Adipocyte (in vitro differentiated cells): ENCODE results near the gene MSH3.

Experiments used
- DNase-seq: peaks from one replicate; pipeline ENCODE4 v3.0.0-alpha.2; 2015; ENCODE audit warnings: low read depth
- H3K27me3 ChIP-seq: replicated peaks from 2 replicates; pipeline ENCODE4 v1.7.0; 2013; ENCODE audit warnings: mild to moderate bottlenecking, low read length, moderate library complexity; ENCODE audit not compliant: control insufficient read depth, insufficient read depth
- H3K36me3 ChIP-seq: 2 replicates; pipeline ENCODE4 v1.7.0; 2013; ENCODE audit warnings: low read length, mild to moderate bottlenecking, moderate library complexity; ENCODE audit not compliant: control insufficient read depth, insufficient read depth, severe bottlenecking
- H3K4me1 ChIP-seq: 2 replicates; pipeline ENCODE4 v1.7.0; 2013; ENCODE audit warnings: mild to moderate bottlenecking, low read length, moderate library complexity; ENCODE audit not compliant: control insufficient read depth, insufficient read depth
- H3K4me3 ChIP-seq: 2 replicates; pipeline ENCODE4 v1.7.0; 2013; ENCODE audit warnings: mild to moderate bottlenecking, low read length, moderate library complexity
- H3K9ac ChIP-seq: 2 replicates; pipeline ENCODE4 v1.7.0; 2013; ENCODE audit warnings: mild to moderate bottlenecking, low read length, moderate library complexity
- H3K9me3 ChIP-seq: 2 replicates; pipeline ENCODE4 v1.7.0; 2013; ENCODE audit warnings: mild to moderate bottlenecking, low read length, moderate library complexity; ENCODE audit not compliant: control insufficient read depth

The MSH3 gene

GRCh38 chr5:80625230-80625629 lies 29.2 kb upstream of the MSH3 start:
- Histone ChIP-seq H3K4me1 (peaks cover 3% of the 10 kb centered on the region), H3K9me3 (no peaks in the 10 kb centered on the region), H3K27me3 (no peaks in the 10 kb centered on the region), H3K36me3 (no peaks in the 10 kb centered on the region), H3K4me3 (no peak overlapping the region), H3K9ac (no peak overlapping the region)
- DNase-seq = no peak

GRCh38 chr5:80629281-80629680 lies 25.2 kb upstream of the MSH3 start:
- H3K27me3 ChIP-seq = no peaks in the 10 kb centered on the region
- H3K9ac ChIP-seq = peak overlapping the region; percentile 62
- DNase-seq = peak; percentile 44
- H3K36me3 ChIP-seq = peaks cover 3% of the 10 kb centered on the region
- no peaks in the 10 kb centered on the region for H3K9me3 ChIP-seq
- no peak overlapping the region for H3K4me3 ChIP-seq
- H3K4me1 ChIP-seq = peaks cover 3% of the 10 kb centered on the region

- Histone ChIP-seq H3K4me3 (no peak overlapping the region), H3K4me1 (peaks cover 3% of the 10 kb centered on the region), H3K9ac (no peak overlapping the region), H3K36me3 (peaks cover 3% of the 10 kb centered on the region), H3K27me3 (no peaks in the 10 kb centered on the region), H3K9me3 (no peaks in the 10 kb centered on the region)
- no peak for DNase-seq
Measured at GRCh38 chr5:80631278-80632259, 22.9 kb upstream of the MSH3 start.

GRCh38 chr5:80632700-80633099 lies 21.8 kb upstream of the MSH3 start:
- Histone ChIP-seq H3K4me1 (peaks cover 3% of the 10 kb centered on the region), H3K9ac (no peak overlapping the region), H3K9me3 (no peaks in the 10 kb centered on the region), H3K36me3 (peaks cover 8% of the 10 kb centered on the region), H3K27me3 (no peaks in the 10 kb centered on the region), H3K4me3 (no peak overlapping the region)
- no peak for DNase-seq

GRCh38 chr5:80634193-80634592 lies 20.3 kb upstream of the MSH3 start:
- H3K4me3 ChIP-seq = no peak overlapping the region
- no peak for DNase-seq
- H3K9me3 ChIP-seq = no peaks in the 10 kb centered on the region
- H3K4me1 ChIP-seq = peaks cover 3% of the 10 kb centered on the region
- no peaks in the 10 kb centered on the region for H3K27me3 ChIP-seq
- H3K9ac ChIP-seq = no peak overlapping the region
- H3K36me3 ChIP-seq = peaks cover 20% of the 10 kb centered on the region

- no peak for DNase-seq
- Histone ChIP-seq H3K9me3 (no peaks in the 10 kb centered on the region), H3K9ac (no peak overlapping the region), H3K4me1 (peaks cover 3% of the 10 kb centered on the region), H3K4me3 (no peak overlapping the region), H3K36me3 (peaks cover 45% of the 10 kb centered on the region), H3K27me3 (no peaks in the 10 kb centered on the region)
Measured at GRCh38 chr5:80641353-80641752, 13.1 kb upstream of the MSH3 start.

- Histone ChIP-seq H3K36me3 (peaks cover 56% of the 10 kb centered on the region), H3K9me3 (no peaks in the 10 kb centered on the region), H3K27me3 (no peaks in the 10 kb centered on the region), H3K4me3 (no peak overlapping the region), H3K4me1 (peaks cover 3% of the 10 kb centered on the region), H3K9ac (no peak overlapping the region)
- DNase-seq = no peak
Measured at GRCh38 chr5:80644900-80645299, 9.6 kb upstream of the MSH3 start.

GRCh38 chr5:80646926-80647325 lies 7.5 kb upstream of the MSH3 start:
- Histone ChIP-seq H3K36me3 (peaks cover 50% of the 10 kb centered on the region), H3K4me3 (no peak overlapping the region), H3K4me1 (no peaks in the 10 kb centered on the region), H3K9me3 (no peaks in the 10 kb centered on the region), H3K9ac (no peak overlapping the region), H3K27me3 (no peaks in the 10 kb centered on the region)
- DNase-seq = no peak

GRCh38 chr5:80653502-80653901 lies 950 bp upstream of the MSH3 start:
- no peak for DNase-seq
- Histone ChIP-seq H3K36me3 (peaks cover 17% of the 10 kb centered on the region), H3K4me3 (peak overlapping the region; percentile 92), H3K9me3 (no peaks in the 10 kb centered on the region), H3K4me1 (peaks cover 23% of the 10 kb centered on the region), H3K27me3 (no peaks in the 10 kb centered on the region), H3K9ac (peak overlapping the region; percentile 80)

- peak overlapping the region; percentile 92 for H3K4me3 ChIP-seq
- peak; percentile 12 for DNase-seq
- no peaks in the 10 kb centered on the region for H3K9me3 ChIP-seq
- peak overlapping the region; percentile 80 for H3K9ac ChIP-seq
- peaks cover 11% of the 10 kb centered on the region for H3K36me3 ChIP-seq
- no peaks in the 10 kb centered on the region for H3K27me3 ChIP-seq
- peaks cover 26% of the 10 kb centered on the region for H3K4me1 ChIP-seq
Measured at GRCh38 chr5:80654054-80654390, 430 bp upstream of the MSH3 start.

- Histone ChIP-seq H3K9me3 (no peaks in the 10 kb centered on the region), H3K4me3 (peak overlapping the region; percentile 92), H3K36me3 (peaks cover 19% of the 10 kb centered on the region), H3K27me3 (no peaks in the 10 kb centered on the region), H3K9ac (peak overlapping the region; percentile 96), H3K4me1 (peaks cover 33% of the 10 kb centered on the region)
- no peak for DNase-seq
Measured at GRCh38 chr5:80655231-80655774, 851 bp downstream of the MSH3 start.
